Panc1 (cell line): ENCODE results near the gene RRM2.

ENCODE experiments used
- CTCF ChIP-seq: fragments of 450-650 bp; IDR thresholded peaks from 2 replicates; pipeline ENCODE4 v1.5.1; 2017; ENCODE audit warnings: mild to moderate bottlenecking
- POLR2AphosphoS5 ChIP-seq: IDR thresholded peaks from 2 replicates; pipeline ENCODE4 v1.6.1; 2012; ENCODE audit warnings: mild to moderate bottlenecking, low read depth, low read length, moderate library complexity
- SIN3A ChIP-seq: IDR thresholded peaks from 2 replicates; pipeline ENCODE4 v1.6.1; 2012; ENCODE audit warnings: low read depth, mild to moderate bottlenecking, low read length, moderate library complexity, borderline replicate concordance; ENCODE audit not compliant: insufficient read depth

GRCh38 chr2:10101491-10101890 lies 21.0 kb upstream of the RRM2 start:
- TF ChIP-seq CTCF (no peak), SIN3A (no peak), POLR2AphosphoS5 (no peak)
